Measurements from ENCODE around the gene BTNL3.
"Not testable (repeated sequence)": the region's sequence is repeated elsewhere in the genome, so short reads cannot be mapped to it uniquely, and the experiment has no call there.

The BTNL3 gene

GRCh38 chr5:181024245-181025064 is 35.8 kb downstream of the BTNL3 start:
- DNase-seq = no peak

- no peak for DNase-seq
Measured at GRCh38 chr5:181027452-181028031, 38.9 kb downstream of the BTNL3 start.

GRCh38 chr5:181028032-181028819 is 39.6 kb downstream of the BTNL3 start:
- DNase-seq = no peak

GRCh38 chr5:181031716-181032115 is 43.1 kb downstream of the BTNL3 start:
- no peak for DNase-seq

GRCh38 chr5:181035991-181036815 is 47.6 kb downstream of the BTNL3 start:
- no peak for DNase-seq

GRCh38 chr5:181036816-181037364 is 48.2 kb downstream of the BTNL3 start:
- no peak for DNase-seq

GRCh38 chr5:181037365-181037861 is 48.8 kb downstream of the BTNL3 start:
- no peak for DNase-seq

GRCh38 chr5:181039471-181039870 is 50.8 kb downstream of the BTNL3 start:
- no peak for DNase-seq

- no peak for DNase-seq
Measured at GRCh38 chr5:181039931-181040630, 51.4 kb downstream of the BTNL3 start, which contains the start of gene BTNL9. TSS of gene BTNL9 (plus strand) at chr5:181040266. CDS start at chr5:181045490, 5,224 bp downstream.

GRCh38 chr5:181040631-181040945 is 51.9 kb downstream of the BTNL3 start:
- no peak for DNase-seq

- DNase-seq = no peak
Measured at GRCh38 chr5:181041043-181041442, 52.4 kb downstream of the BTNL3 start.

- no peak for DNase-seq
Measured at GRCh38 chr5:181042036-181042713, 53.5 kb downstream of the BTNL3 start.

- DNase-seq = no peak
Measured at GRCh38 chr5:181042722-181043121, 54.1 kb downstream of the BTNL3 start.

- no peak for DNase-seq
Measured at GRCh38 chr5:181043285-181044092, 54.8 kb downstream of the BTNL3 start.

GRCh38 chr5:181044093-181044599 is 55.5 kb downstream of the BTNL3 start:
- no peak for DNase-seq

- no peak for DNase-seq
Measured at GRCh38 chr5:181044662-181045305, 56.1 kb downstream of the BTNL3 start.

- no peak for DNase-seq
Measured at GRCh38 chr5:181045316-181045715, 56.7 kb downstream of the BTNL3 start.

GRCh38 chr5:181045857-181046256 is 57.2 kb downstream of the BTNL3 start:
- not testable (repeated sequence) for DNase-seq

- no peak for DNase-seq
Measured at GRCh38 chr5:181047288-181047687, 58.6 kb downstream of the BTNL3 start.
